Retinal pigment epithelial cell (primary cell): ENCODE data around the gene TNRC6C.

Experiments used
- DNase-seq: peaks from one replicate; pipeline ENCODE4 v3.0.0-alpha.2; 2010; ENCODE audit warnings: low read depth
- H3K4me3 ChIP-seq: 2 replicates; pipeline ENCODE4 v1.5.1; 2011; ENCODE audit warnings: mild to moderate bottlenecking, low read length, control low read depth, moderate library complexity
- CTCF ChIP-seq: conservative IDR thresholded peaks from 2 replicates; pipeline ENCODE4 v1.5.1; 2011; ENCODE audit warnings: low read depth, low read length, control low read depth, inconsistent platforms

TNRC6C gene

GRCh38 chr17:78042542-78042941 is 84.0 kb downstream of the TNRC6C start:
- no peak for DNase-seq

GRCh38 chr17:78043031-78043430 is 84.5 kb downstream of the TNRC6C start:
- DNase-seq: no peak
- no peak overlapping the region for H3K4me3 ChIP-seq
- TF ChIP-seq CTCF: no peak

More at GRCh38 chr17:78042542-78042941, 84.0 kb downstream of the TNRC6C start:
- no peak overlapping the region for H3K4me3 ChIP-seq
- TF ChIP-seq CTCF: no peak

- H3K4me3 ChIP-seq: no peak overlapping the region
- DNase-seq: no peak
- TF ChIP-seq CTCF: no peak
Observed at GRCh38 chr17:78044280-78044835, 85.9 kb downstream of the TNRC6C start.

- DNase-seq: no peak
- TF ChIP-seq CTCF: no peak
- H3K4me3 ChIP-seq: no peak overlapping the region
Observed at GRCh38 chr17:78045316-78045715, 86.8 kb downstream of the TNRC6C start.

- no peak for TF ChIP-seq CTCF
- DNase-seq: no peak
- H3K4me3 ChIP-seq: no peak overlapping the region
Observed at GRCh38 chr17:78046923-78047322, 88.4 kb downstream of the TNRC6C start.

- TF ChIP-seq CTCF: no peak
- H3K4me3 ChIP-seq: no peak overlapping the region
- no peak for DNase-seq
Observed at GRCh38 chr17:78048346-78049292, 90.1 kb downstream of the TNRC6C start.

GRCh38 chr17:78049609-78050008 is 91.1 kb downstream of the TNRC6C start:
- TF ChIP-seq CTCF: no peak
- H3K4me3 ChIP-seq: no peak overlapping the region
- DNase-seq: no peak
